Stomach (tissue), 9 donors: Measurements from ENCODE around the gene RALGAPA2. TPM values are rescaled to one million over a fixed set of nuclear protein-coding genes. Genes with fewer than 3 reads are reported as not detected.
"Not testable (repeated sequence)": the region's sequence is repeated elsewhere in the genome, so short reads cannot be mapped to it uniquely, and the experiment has no call there.

Source experiments
- DNase-seq, 2 donors: peaks; one replicate each; pipeline versions ENCODE4 v3.0.0 to v3.0.0-alpha.2; 2013 to 2019
- H3K27ac ChIP-seq, 5 donors: fragments of 200-600 bp in 4 of 5; sonication (generic) in 4 of 5; one replicate each; pipeline ENCODE4 v1.5.1; 2013 to 2019; ENCODE audit warnings: mild to moderate bottlenecking in 1 of 5, moderate library complexity in 1 of 5
- H3K27me3 ChIP-seq, 3 donors: fragments of 200-600 bp; sonication (generic); one replicate each; pipeline ENCODE4 v1.5.1; 2017 to 2019; ENCODE audit warnings: mixed run types in 1 of 3
- H3K36me3 ChIP-seq, 4 donors: fragments of 200-600 bp; sonication (generic); 1 replicate in 3 of 4; 2 replicates in 1 of 4; pipeline ENCODE4 v1.5.1; 2016 to 2019
- H3K4me1 ChIP-seq, 4 donors: fragments of 200-600 bp; sonication (generic); one replicate each; pipeline ENCODE4 v1.5.1; 2016 to 2019
- H3K4me3 ChIP-seq, 4 donors: fragments of 200-600 bp; sonication (generic) in 3 of 4; one replicate each; pipeline ENCODE4 v1.5.1; 2016 to 2019; ENCODE audit warnings: mild to moderate bottlenecking in 1 of 4
- H3K9me3 ChIP-seq, 4 donors: fragments of 200-600 bp; sonication (generic); one replicate each; pipeline ENCODE4 v1.5.1; 2016 to 2019
- CTCF ChIP-seq, 7 experiments: fragments of 450-650 bp in 4 of 7; fragments of 200-600 bp in 3 of 7; sonication (generic) in 3 of 7; IDR thresholded peaks; one replicate each; pipeline ENCODE4 v1.5.1; 2016 to 2019; ENCODE audit warnings: antibody characterized with exemption in 7 of 7, control low read depth in 2 of 7, mild to moderate bottlenecking in 1 of 7
- EP300 ChIP-seq: sonication (generic); formaldehyde crosslinking; IDR thresholded peaks from one replicate; pipeline ENCODE4 v1.6.1; 2017; ENCODE audit warnings: antibody characterized with exemption
- POLR2A ChIP-seq, 4 donors: fragments of 450-650 bp; IDR thresholded peaks; one replicate each; pipeline ENCODE4 v1.6.1; 2016; ENCODE audit warnings: antibody characterized with exemption in 4 of 4, control low read depth in 2 of 4, mild to moderate bottlenecking in 1 of 4, moderate library complexity in 1 of 4
- POLR2AphosphoS5 ChIP-seq, 3 donors: sonication (generic); formaldehyde crosslinking; IDR thresholded peaks; one replicate each; pipeline ENCODE4 v1.6.1; 2016; ENCODE audit warnings: antibody characterized with exemption in 3 of 3
- WGBS, 5 donors: extraction: QIAGEN DNeasy Blood & Tissue Kit in 3 of 5; methylation state at CpG; one replicate each; pipeline versions ENCODE4 v1.1.5 to v1.1.7; 2013 to 2018; 5-methylcytosine and 5-hydroxymethylcytosine counted together
- intact Hi-C: fragments of 100-400 bp; cut with DNase I; formaldehyde crosslinking; loops from one replicate; pipeline ENCODE4 v1.15.1; 2023; ENCODE audit warnings: low total_unique reads
- polyA plus RNA-seq, 3 donors: library from polyadenylated mRNA; stranded (reverse); fragments of 200-250 nt; gene quantifications; one replicate each; pipeline ENCODE4 v1.2.3, GENCODE V29; 2013
- total RNA-seq, 5 donors: library from RNA; depleted of rRNA; stranded (reverse); fragments of >200 nt; gene quantifications; one replicate each; pipeline versions ENCODE4 v1.1.0 to v1.2.3, GENCODE V29; 2014 to 2016
- donor health status: healthy with polysubstance abuse.
- donor health status: Bipolar disorder and iron deficiency.
- donor health status: healthy.

The RALGAPA2 gene
- total and polyA plus RNA-seq, 8 donors = 4.3 to 159 (median 48.7) TPM

DNA sequence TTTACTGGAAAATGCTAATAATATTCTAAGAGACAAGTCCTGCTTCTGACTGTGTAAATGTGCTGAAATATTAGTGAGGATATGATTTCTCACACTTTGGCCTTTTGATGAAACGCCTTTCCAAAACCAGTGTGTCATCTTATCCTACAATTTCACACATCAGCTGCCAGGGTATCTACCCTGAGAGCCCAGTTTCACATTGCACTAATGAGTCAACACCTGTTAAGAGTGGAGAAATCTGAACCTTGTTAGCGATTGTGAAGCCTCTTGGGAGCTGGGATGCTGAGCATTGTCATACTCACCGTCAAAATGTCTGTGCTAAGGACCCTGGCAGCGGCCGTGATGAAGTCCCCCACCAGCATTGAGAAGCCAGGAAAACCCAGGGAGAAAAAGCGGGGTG is 166.0 kb downstream of the RALGAPA2 start:
- Histone ChIP-seq H3K9me3 (no peaks in the 10 kb centered on the region), H3K27ac (peak overlapping the region in 1 of 5 donors; percentile 42), H3K36me3 (peaks cover 4 to 40% (median 26%) of the 10 kb centered on the region in 4 donors), H3K4me3 (no peak overlapping the region), H3K27me3 (no peaks in the 10 kb centered on the region), H3K4me1 (peaks cover 10 to 54% (median 29%) of the 10 kb centered on the region in 4 donors)
- no peak for DNase-seq
- TF ChIP-seq POLR2A (IDR thresholded peaks at IDR 0.05) (no peak), EP300 (no peak), POLR2AphosphoS5 (IDR thresholded peaks at IDR 0.05) (no peak), CTCF (IDR thresholded peaks at IDR 0.05) (no peak)
- WGBS, 5 donors = 80 to 86% (median 84%) methylated on average over 6 of the region's 6 CpGs
- intact Hi-C loops = no loop called here

DNA sequence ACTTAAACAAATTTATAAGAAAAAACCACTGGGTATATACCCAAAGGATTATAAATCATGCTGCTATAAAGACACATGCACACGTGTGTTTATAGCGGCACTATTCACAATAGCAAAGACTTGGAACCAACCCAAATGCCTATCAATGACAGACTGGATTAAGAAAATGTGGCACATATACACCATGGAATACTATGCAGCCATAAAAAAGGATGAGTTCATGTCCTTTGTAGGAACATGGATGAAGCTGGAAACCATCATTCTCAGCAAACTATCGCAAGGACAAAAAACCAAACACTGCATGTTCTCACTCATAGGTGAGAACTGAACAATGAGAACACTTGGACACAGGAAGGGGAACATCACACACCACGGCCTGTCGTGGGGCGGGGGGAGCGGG is 169.1 kb downstream of the RALGAPA2 start:
- intact Hi-C loops, H3K27me3 ChIP-seq, DNase-seq, H3K4me3 ChIP-seq, H3K27ac ChIP-seq, H3K9me3 ChIP-seq: not testable (repeated sequence)
- Histone ChIP-seq H3K36me3 (peaks cover 4 to 48% (median 30%) of the 10 kb centered on the region in 4 donors), H3K4me1 (peaks cover 0 to 24% (median 13%) of the 10 kb centered on the region in 4 donors)
- WGBS, 5 donors = 94 to 98% (median 97%) methylated on average over 6 to 7 of the region's 7 CpGs

DNA sequence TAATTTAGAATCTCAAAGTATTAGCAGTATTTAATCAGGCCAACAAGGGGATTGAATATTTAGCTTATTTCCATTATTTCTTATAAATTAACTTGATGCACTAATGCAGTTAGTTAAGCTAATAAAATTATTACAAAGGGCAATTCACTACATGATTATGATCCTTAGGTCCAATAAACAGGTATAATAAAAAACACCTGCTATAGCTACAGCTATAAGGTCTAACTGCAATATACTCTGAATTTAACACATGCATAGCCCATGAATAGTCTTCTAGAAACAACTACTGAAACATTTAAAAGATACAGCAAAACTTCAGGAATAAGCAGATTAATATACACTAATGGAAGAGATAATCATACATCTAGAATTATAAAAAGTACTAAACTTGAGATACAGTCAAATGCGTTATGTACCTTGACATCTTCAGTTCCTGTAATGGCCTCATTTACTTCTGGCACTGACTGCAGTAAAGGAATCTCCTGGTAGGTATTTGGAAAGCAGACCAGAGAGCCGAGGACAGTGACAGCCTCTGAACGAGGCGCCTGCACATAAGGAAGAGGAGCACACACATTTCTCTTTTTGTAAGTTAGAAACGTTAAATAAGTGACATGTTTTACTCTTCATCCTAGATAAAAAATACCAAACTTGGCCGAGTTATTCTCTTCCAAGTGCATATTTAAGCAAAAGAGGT is 176.1 kb downstream of the RALGAPA2 start:
- H3K36me3 ChIP-seq = peaks cover 1 to 44% (median 25%) of the 10 kb centered on the region in 4 donors
- no peak overlapping the region for H3K4me3 ChIP-seq
- TF ChIP-seq CTCF (IDR thresholded peaks at IDR 0.05) (no peak), POLR2A (IDR thresholded peaks at IDR 0.05) (no peak), POLR2AphosphoS5 (IDR thresholded peaks at IDR 0.05) (no peak), EP300 (no peak)
- intact Hi-C loops = no loop called here
- 71 to 80% (median 74%) methylated on average over 6 of the region's 6 CpGs for WGBS, 5 donors
- H3K9me3 ChIP-seq = no peaks in the 10 kb centered on the region
- no peaks in the 10 kb centered on the region for H3K4me1 ChIP-seq
- no peak for DNase-seq
- H3K27me3 ChIP-seq = no peaks in the 10 kb centered on the region
- H3K27ac ChIP-seq = no peak overlapping the region

GRCh38 chr20:20535051-20535450 is 177.4 kb downstream of the RALGAPA2 start:
- DNase-seq = no peak
- TF ChIP-seq EP300 (no peak), POLR2A (IDR thresholded peaks at IDR 0.05) (no peak), POLR2AphosphoS5 (IDR thresholded peaks at IDR 0.05) (no peak), CTCF (IDR thresholded peaks at IDR 0.05) (no peak)
- intact Hi-C loops = no loop called here
- Histone ChIP-seq H3K4me3 (no peak overlapping the region), H3K4me1 (no peaks in the 10 kb centered on the region), H3K27ac (no peak overlapping the region), H3K9me3 (no peaks in the 10 kb centered on the region), H3K27me3 (no peaks in the 10 kb centered on the region), H3K36me3 (peaks cover 12 to 57% (median 38%) of the 10 kb centered on the region in 4 donors)
- 74 to 84% (median 79%) methylated on average over 3 of the region's 3 CpGs for WGBS, 5 donors

DNA sequence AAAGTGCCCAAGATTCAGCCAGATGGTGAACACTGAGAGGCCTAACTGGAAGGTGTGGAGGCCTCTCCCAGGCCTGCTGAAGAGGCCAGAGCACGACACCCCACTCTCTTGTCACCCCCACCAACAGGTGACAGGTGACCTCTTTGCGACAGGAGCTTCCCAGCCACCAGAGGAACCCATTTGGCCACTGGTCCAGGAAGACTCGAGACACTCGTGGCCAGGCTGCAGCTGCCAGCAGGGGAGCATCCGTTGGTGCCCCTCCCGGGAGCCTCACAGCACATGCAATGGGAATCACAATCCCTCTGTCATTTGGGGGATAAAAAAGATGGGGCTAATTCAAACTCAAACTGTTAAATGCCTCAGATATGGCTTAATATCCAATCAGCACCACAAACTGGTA is 181.2 kb downstream of the RALGAPA2 start:
- H3K27ac ChIP-seq = no peak overlapping the region
- intact Hi-C loops = no loop called here
- H3K4me1 ChIP-seq = no peaks in the 10 kb centered on the region
- no peak for DNase-seq
- no peaks in the 10 kb centered on the region for H3K9me3 ChIP-seq
- H3K4me3 ChIP-seq = no peak overlapping the region
- peaks cover 12 to 77% (median 62%) of the 10 kb centered on the region in 4 donors for H3K36me3 ChIP-seq
- H3K27me3 ChIP-seq = no peaks in the 10 kb centered on the region
- 90 to 98% (median 94%) methylated on average over 3 to 6 of the region's 6 CpGs for whole genome bisulfite sequencing, 5 donors
- TF ChIP-seq POLR2A (IDR thresholded peaks at IDR 0.05) = no peak
- no peak for TF ChIP-seq CTCF (IDR thresholded peaks at IDR 0.05)
- no peak for TF ChIP-seq EP300
- no peak for TF ChIP-seq POLR2AphosphoS5 (IDR thresholded peaks at IDR 0.05)
